Parietal lobe (tissue), 1 donor: Measurements from ENCODE around the gene CNOT2. TPM values are rescaled to one million over a fixed set of nuclear protein-coding genes. Genes with fewer than 3 reads are reported as not detected.

Experiments
- total RNA-seq: library from RNA; depleted of rRNA; stranded (reverse); fragments of >200 nt; gene quantifications from one replicate; pipeline ENCODE4 v1.2.3, GENCODE V29; 2014

Gene CNOT2
- total RNA-seq: 368 TPM

GRCh38 chr12:70242695-70243509 lies at the start of gene CNOT2:
CNOT2 (plus strand) TSS chr12:70243433; CDS start chr12:70278227, 34,794 bp downstream.

GRCh38 chr12:70365648-70366518 lies 122.7 kb downstream of the CNOT2 start, which contains the start of gene KCNMB4:
KCNMB4 (plus strand) TSS chr12:70366290; CDS start chr12:70366735, 445 bp downstream.

Other genes with a start within 250 kb of the CNOT2 start
- gene KCNMB4, start 122.9 kb downstream of the CNOT2 start, total RNA-seq: 55.1 TPM